Measurements from ENCODE around the gene TANC1.
"Not testable (repeated sequence)": the region's sequence is repeated elsewhere in the genome, so short reads cannot be mapped to it uniquely, and the experiment has no call there.

The TANC1 gene

DNA sequence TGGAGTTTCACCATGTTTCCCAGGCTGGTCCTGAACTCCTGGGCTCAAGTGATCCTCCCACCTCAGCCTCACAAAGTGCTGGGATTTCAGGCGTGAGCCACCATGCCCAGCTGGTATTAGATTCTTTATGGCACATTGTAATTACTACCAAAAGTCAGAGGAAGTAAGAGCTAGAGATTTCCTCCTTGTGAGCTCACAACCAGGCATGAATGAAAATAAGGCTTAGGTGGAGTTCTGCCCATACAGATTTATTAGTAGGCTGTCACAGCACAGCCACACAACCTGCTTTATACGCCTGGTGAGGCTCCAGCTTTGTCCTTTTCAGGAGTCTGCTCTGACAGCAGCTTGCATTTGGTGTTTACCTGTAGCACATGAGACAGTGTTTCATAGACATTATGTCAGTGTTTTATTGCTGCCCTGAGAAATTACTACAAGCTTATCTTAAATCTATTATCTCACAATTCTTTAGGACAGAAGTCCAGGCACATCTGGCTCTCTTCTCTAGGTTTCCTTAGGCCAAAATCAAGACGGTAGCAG is 156.6 kb downstream of the TANC1 start:
- no peak for DNase-seq

DNA sequence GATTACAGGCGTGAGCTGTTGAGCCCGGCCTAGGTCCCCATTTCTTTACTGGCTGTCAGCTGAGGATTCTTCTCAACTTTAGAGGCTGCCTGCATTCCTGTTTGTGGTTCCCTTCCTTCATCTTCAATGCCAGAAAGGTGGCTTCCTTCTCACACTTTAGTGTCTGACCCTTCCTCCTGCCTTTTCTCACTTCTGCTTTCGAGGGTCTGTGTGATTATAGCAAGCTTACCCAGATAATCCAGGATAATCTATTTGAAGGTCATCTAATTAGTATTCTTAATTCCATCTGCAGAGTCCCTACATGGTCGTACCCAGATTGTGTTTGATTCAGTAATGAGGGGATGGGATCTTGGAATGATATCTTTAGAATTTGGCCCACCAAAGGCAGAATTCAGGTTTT is 157.4 kb downstream of the TANC1 start:
- no peak for DNase-seq

- DNase-seq: no peak
These were observed 158.1 kb downstream of the TANC1 start for GRCh38 chr2:159126432-159127022.

DNA sequence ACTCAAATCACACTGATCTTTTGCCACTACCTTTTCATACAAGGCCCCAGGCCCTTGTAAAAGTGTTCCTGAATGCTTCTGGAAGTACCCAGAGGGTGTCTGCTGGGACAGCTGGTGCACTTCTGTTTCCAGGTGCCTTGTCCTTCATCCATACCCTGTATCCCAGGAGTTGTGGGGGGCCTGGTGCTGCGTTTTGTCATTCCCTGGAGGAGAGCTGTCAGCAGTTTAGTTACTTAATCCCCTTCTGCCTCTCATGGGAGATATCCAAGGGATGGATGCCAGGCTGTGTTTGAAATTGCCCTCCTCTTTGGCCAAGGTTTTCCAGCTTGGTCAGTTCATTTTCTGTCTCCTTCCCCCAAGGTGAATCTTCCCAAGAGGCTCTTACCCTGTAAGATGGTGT is 159.8 kb downstream of the TANC1 start:
- DNase-seq: no peak

DNA sequence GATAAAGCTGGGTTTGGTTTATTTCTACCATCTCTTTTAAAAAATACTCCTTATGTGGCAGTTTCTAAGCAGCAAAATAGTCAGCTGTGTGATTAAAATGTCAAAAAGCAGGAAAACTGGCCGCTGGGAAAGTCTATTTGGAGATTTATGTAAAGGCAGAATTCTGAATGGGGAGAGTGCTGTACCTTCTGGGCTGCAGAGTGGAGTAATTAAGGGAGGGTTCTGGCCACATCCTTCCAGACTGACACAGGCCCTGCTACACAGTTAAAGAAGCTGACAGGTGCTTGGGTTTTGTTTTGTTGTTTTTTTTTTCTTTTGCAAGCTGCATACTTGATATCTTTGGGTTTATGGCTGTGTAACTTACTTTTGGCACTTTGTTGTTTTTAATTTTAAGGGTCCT is 160.8 kb downstream of the TANC1 start:
- no peak for DNase-seq

DNA sequence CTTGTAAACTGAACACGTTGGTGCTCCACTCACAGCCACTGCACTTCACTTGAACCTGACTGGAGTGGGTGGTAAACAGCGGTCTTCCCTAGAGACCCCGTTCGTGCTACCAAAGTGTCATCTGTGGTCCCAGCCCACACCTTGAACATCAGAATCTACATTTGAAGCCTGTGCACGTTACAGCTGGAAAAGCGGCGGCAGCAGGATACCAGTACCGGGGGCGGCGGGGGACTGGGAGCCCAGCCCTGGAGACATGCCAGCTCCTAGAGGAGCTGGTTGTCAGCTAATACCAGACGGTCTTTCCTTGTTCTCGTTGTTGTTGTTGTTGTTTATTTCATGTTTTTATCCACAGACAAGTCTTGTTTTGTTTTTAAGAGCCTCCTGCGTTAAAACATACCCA is 161.4 kb downstream of the TANC1 start:
- DNase-seq: no peak

DNA sequence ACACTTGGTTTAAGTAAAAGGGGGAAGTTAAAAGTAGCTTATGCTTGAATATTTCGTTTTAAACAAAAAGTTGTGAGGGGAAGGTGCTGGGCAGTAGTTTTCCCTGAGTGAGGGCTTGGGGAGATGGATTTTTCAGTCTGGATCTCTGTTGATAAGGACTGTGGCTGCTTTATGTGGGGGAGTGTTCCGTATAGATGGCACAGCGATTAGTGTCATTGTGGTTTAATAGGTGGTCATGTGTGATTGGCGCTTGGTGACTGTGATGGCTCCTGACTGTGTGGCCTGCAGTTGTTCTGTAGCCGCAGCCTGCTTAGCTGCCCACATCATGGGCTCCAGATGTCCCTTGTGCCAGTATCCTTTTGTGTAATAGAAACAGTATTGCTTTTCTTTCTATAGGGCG is 161.9 kb downstream of the TANC1 start:
- no peak for DNase-seq

GRCh38 chr2:159131267-159131913 is 162.9 kb downstream of the TANC1 start:
- no peak for DNase-seq

- no peak for DNase-seq
These were observed 163.5 kb downstream of the TANC1 start for GRCh38 chr2:159131914-159132281.

GRCh38 chr2:159133797-159134196 is 165.4 kb downstream of the TANC1 start:
- peak in 1 of 2 donors; percentile 14 for DNase-seq

GRCh38 chr2:159134979-159135378 is 166.5 kb downstream of the TANC1 start:
- DNase-seq: no peak

- DNase-seq: no peak
These were observed 168.0 kb downstream of the TANC1 start for GRCh38 chr2:159136391-159136790.

DNA sequence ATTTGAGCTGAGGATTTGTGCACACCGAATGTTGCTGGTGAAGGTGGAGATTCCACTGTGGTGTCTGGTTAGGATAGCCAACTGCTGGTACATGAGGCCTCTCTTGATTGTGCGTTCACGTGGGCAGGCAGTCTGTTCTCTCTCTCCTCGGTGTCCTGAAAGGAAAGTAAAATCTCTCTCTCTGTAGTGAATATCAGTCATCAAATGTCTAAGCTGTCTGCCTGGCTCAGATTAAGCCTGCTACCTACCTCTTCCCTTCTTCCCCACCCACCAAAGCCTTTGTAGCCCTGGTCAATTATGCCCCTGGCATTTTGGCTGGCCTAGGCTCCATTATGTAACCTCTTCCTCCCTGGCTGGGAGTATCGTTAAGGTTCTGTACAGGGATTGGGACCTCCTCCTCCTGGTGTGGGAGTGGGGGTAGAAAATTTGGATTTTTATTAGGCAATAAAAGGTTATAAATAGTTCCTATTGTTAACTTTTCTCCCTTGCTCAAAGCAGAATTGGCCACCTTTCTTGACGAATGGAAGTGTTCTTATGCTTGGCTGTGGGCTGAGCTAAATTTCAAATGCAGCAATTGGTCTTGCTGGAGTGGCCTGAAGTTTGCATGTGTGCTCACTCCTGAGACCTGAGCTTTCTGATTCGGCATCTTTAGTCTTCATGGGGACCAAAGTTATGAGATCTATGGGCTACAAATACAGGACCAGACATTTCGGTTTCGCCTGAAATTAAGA is 169.2 kb downstream of the TANC1 start:
- DNase-seq: no peak

- no peak for DNase-seq
These were observed 170.3 kb downstream of the TANC1 start for GRCh38 chr2:159138642-159139182.

DNA sequence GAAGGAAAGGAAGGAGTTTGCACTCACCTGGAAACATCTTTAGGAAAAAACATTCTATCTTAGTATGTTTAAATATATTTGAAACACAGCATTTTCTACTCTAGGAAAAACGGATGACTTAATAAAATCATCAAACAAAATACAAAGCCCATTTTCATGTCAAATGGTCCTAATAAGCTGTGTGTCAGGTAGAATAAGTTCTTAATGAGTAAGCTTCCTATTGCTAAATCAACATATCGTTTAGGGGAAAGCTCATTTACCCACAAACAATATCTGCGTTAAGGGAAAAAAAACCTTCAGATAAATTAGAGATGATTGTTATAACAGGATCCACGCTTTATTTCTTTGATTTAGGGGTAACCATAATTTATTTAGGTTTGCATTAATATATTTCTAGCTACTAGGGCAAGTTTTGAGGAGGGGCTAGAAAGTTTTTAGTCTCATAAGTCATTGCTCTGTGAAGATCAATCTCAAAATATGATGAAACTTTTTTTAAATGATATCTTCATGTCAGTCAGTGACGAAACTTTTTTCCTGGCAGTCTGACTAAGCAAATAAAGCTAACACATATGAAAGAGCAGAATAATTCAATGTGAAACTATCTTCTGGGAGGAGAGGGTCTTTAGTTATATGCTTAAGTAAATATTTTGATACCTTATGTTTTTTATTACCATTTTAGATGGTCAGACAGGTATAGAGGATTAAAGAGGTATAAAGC is 170.9 kb downstream of the TANC1 start:
- DNase-seq: no peak

- DNase-seq: no peak
These were observed 171.8 kb downstream of the TANC1 start for GRCh38 chr2:159140070-159140769.

DNA sequence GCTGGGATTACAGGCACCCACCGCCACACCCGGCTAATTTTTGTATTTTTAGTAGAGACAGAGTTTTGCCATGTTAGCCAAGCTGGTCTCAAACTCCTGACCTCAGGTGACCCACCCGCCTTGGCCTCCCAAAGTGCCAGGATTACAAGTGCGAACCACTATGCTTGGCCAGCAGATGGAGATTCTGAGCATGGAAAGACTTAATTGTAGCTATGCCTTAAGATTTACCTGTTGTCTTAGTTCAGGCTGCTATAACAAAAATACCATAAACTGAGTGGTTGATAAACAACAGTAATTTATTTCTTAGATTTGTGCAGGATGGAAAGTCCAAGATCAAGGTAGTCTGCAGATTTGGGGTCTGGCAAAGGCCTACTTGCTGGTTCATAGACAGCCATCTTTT is 172.4 kb downstream of the TANC1 start:
- DNase-seq: not testable (repeated sequence)

- peak; percentile 20 to 50 for DNase-seq
These were observed 176.6 kb downstream of the TANC1 start for GRCh38 chr2:159144776-159145614.

DNA sequence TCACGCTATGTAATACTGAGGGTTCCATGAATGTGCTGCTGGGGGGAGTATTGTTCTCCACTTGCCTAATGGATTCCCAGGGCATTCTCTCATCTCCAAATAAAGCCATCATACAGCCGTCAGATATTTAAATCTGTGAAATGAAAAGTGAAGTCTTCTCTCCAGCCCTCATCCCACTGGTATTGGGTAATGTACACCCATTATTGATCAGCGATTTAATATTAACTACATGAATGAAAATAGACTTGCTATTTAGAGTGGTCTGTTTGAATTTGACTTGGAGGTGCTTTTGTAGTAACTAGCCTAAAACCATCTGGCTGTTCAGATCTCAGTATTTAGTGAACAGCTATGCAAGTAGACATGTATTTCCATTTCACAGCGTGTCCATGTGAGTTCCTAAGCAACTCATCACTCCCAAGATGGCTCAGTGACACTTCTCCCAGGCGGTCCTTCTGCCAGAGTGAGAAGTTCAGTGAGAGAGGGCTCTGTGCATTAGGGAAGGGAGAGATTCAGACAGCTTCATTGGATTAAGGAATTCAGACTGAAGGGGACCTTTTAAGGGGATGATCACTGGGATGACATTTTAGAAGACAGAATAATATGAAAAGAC is 177.4 kb downstream of the TANC1 start:
- no peak for DNase-seq

- no peak for DNase-seq
These were observed 178.7 kb downstream of the TANC1 start for GRCh38 chr2:159146996-159147666.
